Natural killer cell treated with Interleukin-12 subunit alpha and Interleukin-12 subunit beta and Interleukin-15 and Interleukin-18, amount 100 ng/mL, for 72 hours (primary cell): ENCODE measurements around the gene VARS1. TPM values are rescaled to one million over a fixed set of nuclear protein-coding genes. Genes with fewer than 3 reads are reported as not detected.
"Not testable (repeated sequence)": the region's sequence is repeated elsewhere in the genome, so short reads cannot be mapped to it uniquely, and the experiment has no call there.

Experiments
- ATAC-seq, 2 donors: fragments of 150-1000 bp; cut with Tn5 transposase in 1 of 2; sonication (Bioruptor Pico), chemical (Tn5 transposase) in 1 of 2; 2 replicates each; pipeline ENCODE4 v1.10.0; 2021
- DNase-seq: peaks from one replicate; pipeline ENCODE4 v3.0.0; 2022; ENCODE audit warnings: low spot score
- H3K27ac Mint-ChIP-seq, 2 donors: 1 replicate in 1 of 2; 2 replicates in 1 of 2; pipeline ENCODE4 v1.8.0; 2022; ENCODE audit warnings: mixed read lengths in 2 of 2, mild to moderate bottlenecking in 1 of 2, moderate library complexity in 1 of 2
- H3K27me3 Mint-ChIP-seq, 2 donors: 1 replicate in 1 of 2; 2 replicates in 1 of 2; pipeline ENCODE4 v1.8.0; 2022; ENCODE audit warnings: mixed read lengths in 2 of 2
- H3K36me3 Mint-ChIP-seq: one replicate; pipeline ENCODE4 v1.8.0; 2022; ENCODE audit warnings: mixed read lengths
- H3K4me1 Mint-ChIP-seq, 2 donors: 1 replicate in 1 of 2; 2 replicates in 1 of 2; pipeline ENCODE4 v1.8.0; 2022; ENCODE audit warnings: low read depth in 2 of 2, mixed read lengths in 2 of 2, mild to moderate bottlenecking in 1 of 2
- H3K4me3 Mint-ChIP-seq: one replicate; pipeline ENCODE4 v1.8.0; 2022; ENCODE audit warnings: mixed read lengths
- H3K9me3 Mint-ChIP-seq: 2 replicates; pipeline ENCODE4 v1.8.0; 2022; ENCODE audit warnings: mixed read lengths
- total RNA-seq, 2 donors: library from RNA; stranded (reverse); gene quantifications; one replicate each; pipeline ENCODE4 v1.2.3, GENCODE V29; 2022

The VARS1 gene
- total RNA-seq, 2 donors from 2014 or later: 90.7 to 226 TPM

GRCh38 chr6:31815025-31815838, 19.7 kb upstream of the VARS1 start, which contains the start of the genes HSPA1A and HSPA1L:
Gene HSPA1A, plus strand, starts transcription at chr6:31815543. Its CDS starts 214 bp downstream, at chr6:31815757.
Gene HSPA1L, minus strand, starts transcription at chr6:31815283. Its CDS starts 3,311 bp downstream, at chr6:31811972.
- Mint-ChIP-seq H3K27me3 (no peaks in the 10 kb centered on the region), H3K27ac (peak within 1 kb of the TSS; percentile 99 to 100), H3K4me1 (peaks cover 40 to 58% of the 10 kb centered on the region in 2 donors), H3K9me3 (no peaks in the 10 kb centered on the region), H3K4me3 (peak within 1 kb of the TSS; percentile 92), H3K36me3 (peaks cover 8% of the 10 kb centered on the region)
- peak; percentile 93 for DNase-seq
- ATAC-seq: peak; percentile 73 to 78

DNA sequence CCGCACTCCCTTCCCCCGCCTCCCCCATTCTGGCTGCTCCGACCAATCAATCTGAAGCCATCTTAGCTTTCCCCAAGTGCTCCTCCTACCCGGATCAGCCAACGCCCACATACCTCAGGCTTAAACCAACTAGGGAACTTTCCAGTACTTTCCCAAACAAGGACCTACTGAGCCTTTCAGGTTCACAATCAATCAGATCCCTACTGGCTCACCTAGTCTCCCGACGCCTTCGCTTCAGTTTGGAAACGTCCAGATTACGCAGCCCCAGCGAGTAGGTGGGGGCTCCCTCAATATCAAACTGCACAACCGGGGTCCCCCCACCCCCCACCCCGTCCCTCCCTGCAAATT, 19.1 kb upstream of the VARS1 start:
- Mint-ChIP-seq H3K27ac (peak overlapping the region; percentile 99 to 100), H3K4me1 (peaks cover 37 to 56% of the 10 kb centered on the region in 2 donors), H3K27me3 (no peaks in the 10 kb centered on the region), H3K36me3 (peaks cover 11% of the 10 kb centered on the region), H3K9me3 (no peaks in the 10 kb centered on the region), H3K4me3 (peak overlapping the region; percentile 92)
- ATAC-seq (peak; percentile 62 to 82), DNase-seq (peak; percentile 91)

GRCh38 chr6:31813465-31813849, 17.9 kb upstream of the VARS1 start:
- H3K36me3 Mint-ChIP-seq: peaks cover 11% of the 10 kb centered on the region
- H3K9me3 Mint-ChIP-seq: no peaks in the 10 kb centered on the region
- ATAC-seq (no peak), DNase-seq (no peak)
- peak overlapping the region; percentile 99 to 100 for H3K27ac Mint-ChIP-seq
- H3K27me3 Mint-ChIP-seq: no peaks in the 10 kb centered on the region
- H3K4me3 Mint-ChIP-seq: peak overlapping the region; percentile 92
- H3K4me1 Mint-ChIP-seq: peaks cover 34 to 54% of the 10 kb centered on the region in 2 donors

DNA sequence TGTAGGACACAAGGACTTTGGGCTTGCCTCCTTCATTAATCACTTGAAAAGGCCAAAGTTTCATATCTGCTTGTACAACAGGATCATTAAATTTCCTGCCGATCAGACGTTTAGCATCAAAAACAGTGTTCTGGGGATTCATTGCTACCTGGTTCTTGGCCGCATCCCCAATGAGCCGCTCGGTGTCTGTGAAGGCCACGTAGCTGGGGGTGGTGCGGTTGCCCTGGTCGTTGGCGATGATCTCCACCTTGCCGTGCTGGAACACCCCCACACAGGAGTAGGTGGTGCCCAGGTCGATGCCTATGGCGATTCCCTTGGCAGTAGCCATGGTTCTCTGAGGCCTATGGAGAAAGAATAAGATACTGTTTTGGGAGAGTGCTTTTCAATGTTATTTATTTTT, 16.1 kb upstream of the VARS1 start:
- no peak for DNase-seq
- peaks cover 4% of the 10 kb centered on the region for H3K36me3 Mint-ChIP-seq
- H3K9me3 Mint-ChIP-seq: no peaks in the 10 kb centered on the region
- no peaks in the 10 kb centered on the region for H3K27me3 Mint-ChIP-seq
- H3K4me1 Mint-ChIP-seq: peaks cover 25 to 47% of the 10 kb centered on the region in 2 donors
- no peak for ATAC-seq
- H3K4me3 Mint-ChIP-seq: no peak overlapping the region
- peak overlapping the region; percentile 99 to 100 for H3K27ac Mint-ChIP-seq

DNA sequence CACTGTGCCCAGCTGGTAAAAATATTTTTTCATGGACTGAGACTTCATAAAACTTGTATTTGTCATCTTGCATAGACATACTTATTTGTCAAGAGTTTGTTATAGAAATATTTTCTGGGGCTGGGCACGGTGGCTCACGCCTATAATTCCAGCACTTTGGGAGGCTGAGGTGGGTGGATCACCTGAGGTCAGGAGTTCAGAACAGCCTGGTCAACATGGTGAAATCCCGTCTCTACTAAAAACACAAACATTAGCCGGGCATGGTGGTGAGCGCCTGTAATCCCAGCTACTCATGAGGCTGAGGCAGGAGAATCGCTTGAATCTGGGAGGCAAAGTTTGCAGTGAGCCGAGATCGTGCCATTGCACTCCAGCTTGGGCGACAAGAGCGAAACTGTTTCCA, 13.0 kb upstream of the VARS1 start:
- Mint-ChIP-seq H3K4me1 (peaks cover 23 to 45% of the 10 kb centered on the region in 2 donors), H3K27ac (peak overlapping the region; percentile 31 to 99)
- not testable (repeated sequence) for H3K4me3 Mint-ChIP-seq, ATAC-seq, DNase-seq, H3K36me3 Mint-ChIP-seq, H3K9me3 Mint-ChIP-seq, H3K27me3 Mint-ChIP-seq

DNA sequence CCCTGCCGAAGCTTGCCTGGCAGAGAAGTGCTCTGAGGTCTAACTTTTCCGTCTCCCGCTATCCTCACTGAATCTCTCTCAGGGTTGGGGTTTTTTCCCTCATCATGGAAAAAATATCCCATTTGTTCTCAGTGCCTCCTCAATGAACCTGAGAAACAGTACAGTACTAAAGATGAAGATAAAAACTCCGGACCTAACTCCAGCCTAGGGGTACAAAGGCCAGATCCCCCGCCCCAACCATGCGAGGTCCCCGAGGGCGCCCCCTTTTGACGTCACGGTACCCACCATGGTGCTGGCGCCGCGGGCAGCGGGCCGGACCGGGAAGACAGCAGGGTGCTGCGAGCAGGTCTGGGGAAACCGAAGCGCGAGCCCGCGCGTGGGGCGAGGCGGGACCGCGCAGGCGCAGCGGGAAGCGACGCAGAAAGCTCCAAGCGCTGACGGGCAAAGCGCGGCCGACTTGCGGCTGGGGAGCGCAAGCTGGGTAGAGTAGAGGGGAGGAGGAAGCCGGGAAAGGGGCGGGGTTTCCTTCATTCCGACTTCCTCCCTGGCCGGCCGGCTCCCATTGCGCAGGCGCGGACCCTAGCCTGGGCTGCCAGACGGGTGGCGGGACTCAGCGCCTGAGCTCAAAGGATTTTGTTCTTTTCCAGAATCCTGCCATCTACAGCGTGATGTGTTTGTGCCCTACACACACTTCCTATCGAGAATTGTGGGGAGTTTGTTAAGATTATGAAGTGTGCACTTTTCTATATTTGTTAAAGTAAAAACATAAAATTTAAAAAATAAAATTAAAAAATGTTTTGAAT, 11.1 kb upstream of the VARS1 start, which contains the start of gene LSM2:
Gene LSM2, minus strand, starts transcription at position 497 of the 803 bp plus-strand sequence. Its CDS starts 209 bp downstream, at position 288.
- Mint-ChIP-seq H3K27ac (peak within 1 kb of the TSS; percentile 93 to 99), H3K9me3 (no peaks in the 10 kb centered on the region), H3K36me3 (peaks cover 4% of the 10 kb centered on the region), H3K4me1 (peaks cover 17 to 35% of the 10 kb centered on the region in 2 donors), H3K4me3 (peak within 1 kb of the TSS; percentile 97), H3K27me3 (no peaks in the 10 kb centered on the region)
- DNase-seq (peak; percentile 99), ATAC-seq (peak; percentile 98)

DNA sequence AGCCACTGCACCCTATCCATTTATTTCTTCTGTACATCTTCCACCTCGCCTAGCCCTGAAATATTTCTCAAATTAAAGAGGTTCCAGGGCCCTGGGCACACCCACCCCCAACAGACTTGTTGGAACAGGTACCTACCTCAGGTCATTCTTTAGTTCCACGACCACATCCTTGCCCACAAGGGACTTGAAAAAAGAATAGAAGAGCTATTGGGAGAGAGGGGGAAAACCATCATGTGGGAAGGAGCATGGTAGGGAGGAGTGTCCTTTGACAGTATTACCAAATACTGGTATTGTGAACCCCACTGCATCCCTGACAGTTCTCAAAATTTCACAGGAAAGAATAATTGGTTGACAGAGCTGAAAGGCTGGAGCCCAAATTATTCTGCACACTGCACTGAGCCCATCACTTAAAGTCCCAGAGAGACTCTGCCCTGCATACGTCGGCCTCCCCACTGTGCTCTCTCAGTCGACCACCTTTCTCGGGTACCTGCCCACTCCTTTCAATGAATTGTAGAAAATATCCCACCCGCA, 10.5 kb upstream of the VARS1 start:
- peak overlapping the region; percentile 97 for H3K4me3 Mint-ChIP-seq
- H3K36me3 Mint-ChIP-seq: peaks cover 4% of the 10 kb centered on the region
- H3K9me3 Mint-ChIP-seq: no peaks in the 10 kb centered on the region
- peaks cover 17 to 28% of the 10 kb centered on the region in 2 donors for H3K4me1 Mint-ChIP-seq
- no peak for DNase-seq
- peak; percentile 0 to 5 for ATAC-seq
- no peaks in the 10 kb centered on the region for H3K27me3 Mint-ChIP-seq
- peak overlapping the region; percentile 93 to 99 for H3K27ac Mint-ChIP-seq

GRCh38 chr6:31801031-31801927, 5.7 kb upstream of the VARS1 start:
- H3K4me1 Mint-ChIP-seq: peaks cover 23 to 24% of the 10 kb centered on the region in 2 donors
- H3K36me3 Mint-ChIP-seq: not testable (repeated sequence)

GRCh38 chr6:31799781-31800180, 4.2 kb upstream of the VARS1 start:
- no peaks in the 10 kb centered on the region for H3K27me3 Mint-ChIP-seq
- no peak overlapping the region for H3K4me3 Mint-ChIP-seq
- H3K9me3 Mint-ChIP-seq: no peaks in the 10 kb centered on the region
- H3K36me3 Mint-ChIP-seq: no peaks in the 10 kb centered on the region
- no peak for ATAC-seq
- H3K27ac Mint-ChIP-seq: no peak overlapping the region
- peaks cover 17% of the 10 kb centered on the region in 2 donors for H3K4me1 Mint-ChIP-seq
- DNase-seq: no peak

More at GRCh38 chr6:31801031-31801927, 5.7 kb upstream of the VARS1 start:
- ATAC-seq, DNase-seq, H3K9me3 Mint-ChIP-seq, H3K4me3 Mint-ChIP-seq, H3K27me3 Mint-ChIP-seq: not testable (repeated sequence)
- peak overlapping the region in 1 of 2 donors; percentile 68 for H3K27ac Mint-ChIP-seq

GRCh38 chr6:31797588-31797987, 2.0 kb upstream of the VARS1 start:
- H3K4me1 Mint-ChIP-seq: peaks cover 21 to 22% of the 10 kb centered on the region in 2 donors
- no peaks in the 10 kb centered on the region for H3K36me3 Mint-ChIP-seq
- peak overlapping the region; percentile 61 for H3K4me3 Mint-ChIP-seq
- peak overlapping the region; percentile 86 to 98 for H3K27ac Mint-ChIP-seq
- no peaks in the 10 kb centered on the region for H3K27me3 Mint-ChIP-seq
- DNase-seq (no peak), ATAC-seq (no peak)
- H3K9me3 Mint-ChIP-seq: no peaks in the 10 kb centered on the region

DNA sequence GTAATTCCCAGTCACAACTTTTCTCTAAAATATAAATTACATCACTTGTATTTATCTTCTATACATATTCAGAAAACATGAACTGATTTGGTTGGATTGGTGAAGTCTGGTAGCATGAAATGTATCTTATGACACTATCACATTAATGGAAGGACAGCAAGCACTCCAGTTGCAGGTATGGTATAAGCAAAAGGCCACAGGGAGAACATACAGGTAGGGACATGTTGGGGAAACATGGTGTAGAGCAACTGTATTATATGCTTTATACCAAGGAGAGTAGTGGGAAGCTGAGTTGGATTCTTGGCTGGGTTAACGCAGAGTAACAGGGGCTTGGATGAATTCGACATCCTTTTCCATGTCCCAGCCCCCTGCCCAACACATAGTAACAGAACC, 1.4 kb upstream of the VARS1 start:
- Mint-ChIP-seq H3K27me3 (no peaks in the 10 kb centered on the region), H3K4me1 (peaks cover 21 to 22% of the 10 kb centered on the region in 2 donors), H3K4me3 (peak overlapping the region; percentile 61), H3K27ac (peak overlapping the region; percentile 86 to 98), H3K9me3 (no peaks in the 10 kb centered on the region), H3K36me3 (no peaks in the 10 kb centered on the region)
- ATAC-seq: no peak
- DNase-seq: no peak

DNA sequence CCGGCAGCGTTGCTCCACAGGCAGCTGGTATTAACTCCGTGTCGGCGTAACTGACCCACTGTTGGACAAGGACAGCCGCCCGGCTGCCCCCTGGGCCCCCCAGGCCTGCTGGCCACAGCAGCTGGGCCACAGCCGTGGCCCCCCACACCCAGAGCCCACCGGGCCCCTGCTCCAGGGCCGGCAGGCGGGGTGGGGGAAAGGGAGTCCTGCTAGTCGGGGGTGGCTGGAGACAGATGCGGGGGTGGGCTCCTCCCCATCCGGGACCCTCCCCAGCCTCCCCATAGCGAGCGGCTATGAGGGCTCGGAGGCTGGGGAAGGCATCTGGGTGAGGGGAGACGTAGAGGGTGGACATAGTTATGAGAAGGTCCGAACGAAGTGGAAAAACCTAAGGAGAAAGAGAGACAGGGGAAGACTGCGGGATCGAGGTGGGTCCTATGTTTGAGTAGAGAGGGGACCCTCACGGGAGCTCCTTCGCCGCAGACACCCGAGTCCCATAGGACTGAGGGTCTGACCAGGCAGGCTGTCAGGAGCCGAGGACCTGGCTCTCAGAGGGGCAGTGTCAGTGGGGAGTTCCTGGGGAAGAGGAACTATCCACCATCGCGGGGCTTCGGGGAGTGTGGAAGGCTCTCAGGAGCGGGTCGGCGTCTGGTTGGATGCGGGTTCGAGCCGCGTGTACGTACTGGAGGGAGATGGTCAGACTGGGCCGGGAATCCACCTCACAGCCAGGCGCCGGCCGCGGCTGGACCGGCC, 511 bp downstream of the VARS1 start:
- peak in 1 of 2 donors; percentile 17 for ATAC-seq
- Mint-ChIP-seq H3K4me3 (peak overlapping the region; percentile 81), H3K4me1 (peaks cover 28 to 32% of the 10 kb centered on the region in 2 donors), H3K9me3 (no peaks in the 10 kb centered on the region), H3K36me3 (peaks cover 6% of the 10 kb centered on the region), H3K27me3 (no peaks in the 10 kb centered on the region), H3K27ac (peak overlapping the region; percentile 94 to 98)
- no peak for DNase-seq
